ENCODE data around the gene CAMK1D.
"Not testable (repeated sequence)": the region's sequence is repeated elsewhere in the genome, so short reads cannot be mapped to it uniquely, and the experiment has no call there.

The CAMK1D gene

GRCh38 chr10:12801214-12802087, 452.1 kb downstream of the CAMK1D start:
- no peak for DNase-seq

- no peak for DNase-seq
These were observed 454.4 kb downstream of the CAMK1D start for GRCh38 chr10:12803776-12804175.

DNA sequence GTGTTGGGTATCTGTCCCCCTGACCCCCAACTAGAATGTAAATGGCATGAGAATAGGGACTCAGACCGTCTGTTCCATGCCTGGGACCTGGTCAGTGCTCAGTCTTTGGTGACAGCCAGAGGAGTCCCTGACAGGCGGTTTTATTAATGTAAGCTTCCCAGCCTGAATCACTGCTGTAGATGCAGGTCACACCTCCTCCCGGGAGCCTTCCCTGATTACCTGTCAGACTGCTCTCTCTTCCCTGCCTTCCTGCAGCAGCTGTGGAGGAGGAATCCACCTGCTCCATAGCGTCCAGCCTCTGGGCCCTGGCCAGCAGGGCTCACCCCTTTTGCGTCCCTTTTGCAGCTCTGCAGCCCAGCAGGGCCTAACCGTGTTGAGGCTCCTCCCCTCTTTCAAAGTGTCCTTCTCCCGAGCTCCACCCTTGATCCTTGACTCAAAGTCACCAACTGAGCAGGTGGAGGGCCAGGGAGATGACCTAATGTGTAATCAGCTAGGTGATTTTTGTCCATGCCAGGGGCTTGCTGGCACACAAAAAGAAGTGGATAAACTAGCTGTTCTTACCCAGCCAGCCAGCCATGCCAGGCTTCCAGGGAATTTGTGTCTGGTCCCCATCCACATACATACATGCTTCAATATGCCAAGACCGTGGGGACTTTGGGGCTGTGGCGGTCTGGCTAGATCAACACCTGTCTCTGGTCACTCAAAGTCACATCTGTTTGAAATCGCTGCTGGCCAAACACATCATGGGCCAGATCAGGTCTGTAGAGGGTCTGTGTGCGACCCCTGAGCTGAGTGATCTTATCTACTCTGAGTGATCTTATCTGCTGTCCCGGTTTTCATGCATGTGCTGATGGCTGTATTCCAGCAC, 457.1 kb downstream of the CAMK1D start:
- no peak for DNase-seq

GRCh38 chr10:12807096-12807755, 457.9 kb downstream of the CAMK1D start:
- no peak for DNase-seq

GRCh38 chr10:12808014-12808613, 458.8 kb downstream of the CAMK1D start:
- no peak for DNase-seq

DNA sequence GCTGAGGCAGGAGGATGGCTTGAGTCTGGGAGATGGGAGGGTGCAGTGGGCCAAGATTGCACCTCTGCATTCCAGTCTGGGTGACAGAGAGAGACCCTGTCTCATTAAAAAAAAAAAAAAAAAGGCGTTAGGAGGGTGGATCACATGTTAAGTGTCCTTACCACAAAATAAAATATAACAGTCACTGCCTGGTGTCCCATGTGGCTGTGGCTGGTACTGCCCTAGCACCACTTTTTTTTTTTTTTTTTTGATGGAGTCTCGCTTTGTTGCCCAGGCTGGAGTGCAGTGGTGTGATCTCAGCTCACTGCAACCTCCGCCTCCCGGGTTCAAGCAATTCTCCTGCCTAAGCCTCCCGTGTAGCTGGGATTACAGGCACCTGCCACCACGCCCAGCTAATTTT, 460.7 kb downstream of the CAMK1D start:
- not testable (repeated sequence) for DNase-seq

DNA sequence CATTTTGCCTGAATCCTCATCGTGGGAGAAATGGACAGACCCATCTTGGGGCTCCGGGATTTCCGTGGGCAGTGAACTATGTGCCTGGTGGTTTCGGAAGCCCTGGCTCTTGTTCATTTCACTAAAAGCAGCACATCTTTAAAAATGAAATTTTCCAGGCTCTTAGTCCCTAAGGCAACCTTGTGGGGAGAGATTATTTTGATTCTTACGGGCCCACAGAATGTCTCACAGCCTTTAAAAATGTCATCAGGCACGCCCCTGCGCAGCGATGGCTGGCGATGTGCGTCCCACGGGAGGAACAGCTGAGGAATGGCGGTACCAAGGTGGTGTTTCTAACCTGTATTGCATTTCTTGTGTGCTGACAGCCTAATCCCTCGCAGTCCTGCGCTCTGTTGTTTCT, 462.5 kb downstream of the CAMK1D start:
- DNase-seq = no peak

GRCh38 chr10:12812571-12812970, 463.2 kb downstream of the CAMK1D start:
- no peak for DNase-seq

GRCh38 chr10:12814166-12814565, 464.8 kb downstream of the CAMK1D start:
- no peak for DNase-seq

DNA sequence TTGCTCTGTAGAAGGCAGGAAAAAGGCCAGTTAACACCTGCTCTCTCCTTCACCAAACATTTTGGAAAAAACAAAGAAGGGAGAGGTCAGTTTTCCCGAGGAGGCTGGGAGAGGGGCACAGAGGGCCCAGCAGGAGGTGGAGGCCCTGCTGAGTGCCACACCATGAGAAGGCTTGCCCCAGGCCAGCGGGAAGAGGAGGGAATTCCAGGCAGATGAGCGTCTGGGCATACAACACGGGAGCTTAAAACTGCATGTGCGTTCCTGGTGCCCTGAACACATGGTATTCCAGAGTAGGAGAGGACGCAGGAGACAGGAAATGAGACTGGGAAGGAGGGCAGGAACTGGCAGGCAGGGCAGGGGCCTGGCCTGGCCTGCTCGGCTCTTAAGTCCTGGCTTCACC, 469.7 kb downstream of the CAMK1D start:
- DNase-seq = no peak

DNA sequence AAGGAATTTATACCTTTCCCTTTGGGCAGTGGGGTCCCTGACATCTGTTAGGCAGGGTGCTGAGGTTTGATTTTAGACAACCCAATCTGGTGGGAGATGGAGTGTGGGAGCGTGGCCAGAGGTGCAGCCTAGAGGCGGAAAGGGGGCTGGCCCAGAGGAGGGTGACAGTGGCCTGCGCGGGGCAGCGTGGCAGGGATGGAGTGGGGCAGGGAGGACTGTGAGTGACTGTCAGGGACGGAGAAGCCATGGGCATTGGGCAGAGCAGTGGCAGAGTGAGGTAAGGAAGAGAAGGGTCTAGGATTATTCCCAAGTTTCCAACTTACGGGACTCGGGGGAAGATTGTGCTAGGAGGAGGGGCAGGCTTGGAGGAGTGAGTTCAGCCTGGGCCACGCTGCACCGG, 470.3 kb downstream of the CAMK1D start:
- no peak for DNase-seq

DNA sequence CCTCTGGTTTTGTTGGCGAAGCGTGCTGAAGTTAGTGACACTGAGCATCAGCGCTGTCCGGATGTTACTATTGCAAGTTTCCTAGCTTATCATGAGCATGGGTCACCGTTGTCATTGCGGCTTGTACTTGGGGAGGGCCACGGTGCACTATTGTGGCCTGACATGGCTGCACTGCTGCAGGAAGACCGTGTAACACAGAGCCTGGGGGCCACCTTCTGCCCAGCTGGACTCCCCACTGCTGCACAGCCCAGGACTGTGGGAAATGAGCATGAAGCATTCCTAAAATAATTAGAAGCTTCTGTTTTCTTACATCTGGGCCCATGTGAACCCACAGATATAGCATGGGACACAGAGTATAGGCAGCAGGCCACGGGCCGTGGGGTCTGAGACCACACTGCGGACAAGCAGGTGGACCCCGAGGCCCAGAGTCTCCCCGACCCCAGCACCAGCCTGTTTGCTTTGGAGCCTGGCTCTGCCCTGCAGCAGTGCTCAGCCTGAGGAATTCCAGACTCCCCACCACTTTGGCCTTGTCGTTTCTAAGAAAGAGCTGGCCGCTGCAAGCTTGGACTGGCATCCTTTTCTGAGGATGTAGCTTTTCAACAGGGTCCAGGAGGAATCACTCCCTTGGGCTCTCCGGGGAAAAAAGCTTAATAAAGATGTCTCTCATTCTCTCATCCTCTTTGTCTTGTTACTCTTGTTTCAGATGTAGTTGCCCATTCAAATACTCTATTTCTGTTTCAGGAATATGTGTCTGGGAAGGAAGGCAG, 473.0 kb downstream of the CAMK1D start:
- no peak for DNase-seq

- DNase-seq = no peak
These were observed 473.5 kb downstream of the CAMK1D start for GRCh38 chr10:12822893-12823170.

- no peak for DNase-seq
These were observed 474.0 kb downstream of the CAMK1D start for GRCh38 chr10:12823328-12823727.

DNA sequence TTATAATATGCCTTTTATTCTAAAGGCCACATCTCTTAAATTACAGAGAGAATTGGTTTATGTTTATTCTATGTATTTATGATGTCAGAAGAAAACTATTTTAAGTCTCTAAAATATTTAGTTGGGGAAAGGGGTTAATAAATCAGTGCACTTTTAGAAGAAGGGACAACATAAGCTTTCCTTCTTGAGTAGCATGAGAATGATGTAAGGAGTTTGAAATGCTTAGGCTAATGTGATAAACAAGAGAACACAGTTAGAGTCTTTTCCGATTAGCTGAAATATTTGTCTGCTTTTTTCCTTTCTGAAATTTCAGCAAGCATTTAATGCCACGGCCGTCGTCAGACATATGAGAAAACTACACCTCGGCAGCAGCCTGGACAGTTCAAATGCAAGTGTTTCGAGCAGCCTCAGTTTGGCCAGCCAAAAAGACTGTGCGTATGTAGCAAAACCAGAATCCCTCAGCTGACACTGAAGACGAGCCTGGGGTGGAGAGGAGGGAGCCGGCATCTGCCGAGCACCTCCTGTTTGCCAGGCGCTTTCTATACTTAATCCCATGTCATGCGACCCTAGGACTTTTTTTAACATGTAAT, 476.0 kb downstream of the CAMK1D start:
- DNase-seq = no peak

- DNase-seq = no peak
These were observed 477.5 kb downstream of the CAMK1D start for GRCh38 chr10:12826800-12827372.

- DNase-seq = no peak
These were observed 479.4 kb downstream of the CAMK1D start for GRCh38 chr10:12828736-12829135.

DNA sequence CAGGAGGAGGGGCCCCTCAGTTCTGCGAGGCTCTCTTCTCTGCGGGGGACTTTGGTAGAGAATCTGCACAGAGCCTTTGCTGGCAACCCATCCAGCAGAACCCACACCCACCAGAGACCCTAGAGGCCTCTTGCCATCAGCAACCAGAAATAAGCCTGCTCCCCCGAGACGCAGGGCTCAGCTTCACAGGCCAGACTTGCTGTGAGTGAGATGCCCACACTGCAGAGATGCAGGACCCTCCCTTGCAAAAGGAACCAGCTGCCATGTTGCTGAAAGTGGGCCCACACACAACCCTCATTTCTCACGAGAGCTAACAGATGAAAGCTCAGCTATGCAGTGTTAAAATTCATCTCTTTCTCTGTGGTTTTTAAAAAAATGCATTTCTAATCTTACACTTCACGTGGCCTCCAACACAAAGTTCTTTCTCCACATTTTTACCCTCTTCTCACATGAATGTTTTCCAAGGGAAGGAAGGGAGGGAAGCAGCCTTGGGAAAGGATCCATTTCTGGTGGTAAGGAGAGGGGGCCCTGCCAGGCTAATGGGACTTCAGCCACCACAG, 480.6 kb downstream of the CAMK1D start:
- DNase-seq = no peak

GRCh38 chr10:12832096-12832495, 482.7 kb downstream of the CAMK1D start:
- DNase-seq = no peak

- DNase-seq = no peak
These were observed 484.1 kb downstream of the CAMK1D start for GRCh38 chr10:12833451-12833850.

- no peak for DNase-seq
These were observed 484.8 kb downstream of the CAMK1D start for GRCh38 chr10:12834116-12834665.

Measured in OCI-M1 (cell line).